Suprapubic skin (tissue), 3 donors: ENCODE measurements around the gene CCNT2.

Experiments used
- POLR2A ChIP-seq, 2 donors: fragments of 450-650 bp; IDR thresholded peaks; one replicate each; pipeline ENCODE4 v1.6.1; 2017; ENCODE audit warnings: antibody characterized with exemption in 2 of 2, mild to moderate bottlenecking in 2 of 2, moderate library complexity in 2 of 2
- TF ChIP-seq, protein P1 (sequence below), 2 donors: fragments of 200-600 bp in 1 of 2; fragments of 450-650 bp in 1 of 2; sonication (generic) in 1 of 2; IDR thresholded peaks; one replicate each; pipeline ENCODE4 v1.5.1; 2016 to 2019; ENCODE audit warnings: antibody characterized with exemption in 2 of 2, mild to moderate bottlenecking in 1 of 2, moderate library complexity in 1 of 2

DNA sequence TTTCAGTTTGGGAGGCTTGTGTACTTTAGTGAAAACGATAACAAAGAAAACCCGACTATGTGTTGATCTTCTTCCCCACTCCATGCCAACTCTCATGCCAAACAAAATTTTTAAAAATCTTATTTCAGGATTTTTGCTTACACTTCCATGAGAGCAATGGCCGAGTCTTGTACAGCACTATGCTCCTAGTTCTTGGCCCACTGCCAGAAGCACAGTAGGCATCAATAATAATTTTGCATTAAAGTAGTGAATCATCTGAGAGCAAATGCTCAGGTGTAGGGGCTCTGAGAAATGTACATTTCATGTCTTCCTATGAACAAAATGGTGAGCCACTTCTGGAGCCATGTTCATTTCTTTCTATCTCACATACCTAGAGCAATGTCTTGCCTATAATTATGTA lies 66.4 kb downstream of the CCNT2 start:
- TF ChIP-seq, protein P1, sequence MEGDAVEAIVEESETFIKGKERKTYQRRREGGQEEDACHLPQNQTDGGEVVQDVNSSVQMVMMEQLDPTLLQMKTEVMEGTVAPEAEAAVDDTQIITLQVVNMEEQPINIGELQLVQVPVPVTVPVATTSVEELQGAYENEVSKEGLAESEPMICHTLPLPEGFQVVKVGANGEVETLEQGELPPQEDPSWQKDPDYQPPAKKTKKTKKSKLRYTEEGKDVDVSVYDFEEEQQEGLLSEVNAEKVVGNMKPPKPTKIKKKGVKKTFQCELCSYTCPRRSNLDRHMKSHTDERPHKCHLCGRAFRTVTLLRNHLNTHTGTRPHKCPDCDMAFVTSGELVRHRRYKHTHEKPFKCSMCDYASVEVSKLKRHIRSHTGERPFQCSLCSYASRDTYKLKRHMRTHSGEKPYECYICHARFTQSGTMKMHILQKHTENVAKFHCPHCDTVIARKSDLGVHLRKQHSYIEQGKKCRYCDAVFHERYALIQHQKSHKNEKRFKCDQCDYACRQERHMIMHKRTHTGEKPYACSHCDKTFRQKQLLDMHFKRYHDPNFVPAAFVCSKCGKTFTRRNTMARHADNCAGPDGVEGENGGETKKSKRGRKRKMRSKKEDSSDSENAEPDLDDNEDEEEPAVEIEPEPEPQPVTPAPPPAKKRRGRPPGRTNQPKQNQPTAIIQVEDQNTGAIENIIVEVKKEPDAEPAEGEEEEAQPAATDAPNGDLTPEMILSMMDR (IDR thresholded peaks at IDR 0.05): no peak
- no peak for TF ChIP-seq POLR2A (IDR thresholded peaks at IDR 0.05)
